Measurements from ENCODE around the gene RFX2.
A peak's percentile ranks its signal among the peaks of the same experiment; 100 is the strongest.
"Not testable (repeated sequence)": the region's sequence is repeated elsewhere in the genome, so short reads cannot be mapped to it uniquely, and the experiment has no call there.

The RFX2 gene

DNA sequence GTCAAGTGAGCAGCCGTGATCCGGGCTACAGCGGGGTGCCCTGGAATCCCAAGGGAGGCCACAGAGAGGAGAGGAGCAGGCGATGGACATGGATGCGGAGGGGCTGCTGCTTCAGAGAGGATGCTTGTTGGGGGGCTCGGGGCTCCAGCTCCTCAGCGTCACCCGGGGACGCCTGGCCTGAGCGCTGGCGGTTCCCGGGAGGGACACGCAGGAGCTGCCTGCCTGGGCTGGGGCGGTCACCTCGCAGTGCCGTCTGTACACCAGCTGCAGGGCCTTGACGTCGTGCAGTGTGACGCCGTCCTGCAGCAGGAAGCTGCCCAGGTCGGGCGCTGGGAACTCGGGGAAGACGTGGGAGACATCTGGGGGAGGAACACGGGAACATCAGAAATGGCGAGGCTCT is 102.4 kb downstream of the RFX2 start:
- DNase-seq: no peak

DNA sequence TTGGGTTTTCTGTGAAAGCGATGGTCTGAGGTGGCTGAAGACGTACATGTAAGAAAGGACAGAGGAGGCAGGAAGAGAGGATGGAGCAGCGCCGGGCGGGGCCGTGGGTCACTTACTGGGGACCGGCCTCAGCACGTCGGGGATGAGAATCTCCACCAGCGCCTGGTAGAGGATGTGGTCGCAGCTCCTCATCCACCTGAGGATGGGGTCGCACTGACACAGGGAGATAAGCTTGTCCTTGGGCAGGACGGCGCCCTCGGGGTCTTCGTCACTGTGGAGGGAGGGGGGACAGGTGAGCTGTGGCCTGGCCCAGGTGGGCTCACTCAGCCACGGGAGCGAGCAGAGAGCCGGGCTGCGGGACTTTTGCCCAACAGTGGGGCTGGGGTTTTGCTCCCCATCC is 103.4 kb downstream of the RFX2 start:
- DNase-seq: no peak

DNA sequence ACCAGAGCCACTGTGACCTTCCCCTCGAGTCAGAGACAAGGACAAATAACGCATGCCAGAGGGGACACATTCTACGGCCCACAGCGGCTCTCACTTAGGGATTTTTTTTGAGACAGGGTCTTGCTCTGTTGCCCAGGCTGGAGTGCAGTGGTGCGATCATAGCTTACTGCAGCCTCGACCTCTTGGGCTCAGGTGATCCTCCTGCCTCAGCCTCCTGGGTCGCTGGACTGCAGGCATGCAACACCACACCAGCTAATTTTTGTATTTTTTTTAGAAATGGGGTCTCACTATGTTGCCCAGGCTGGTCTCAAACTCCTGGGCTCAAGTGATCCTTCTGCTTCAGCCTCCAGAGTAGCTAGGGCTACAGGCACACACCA is 104.2 kb downstream of the RFX2 start:
- DNase-seq: not testable (repeated sequence)

GRCh38 chr19:6005321-6006069 is 104.8 kb downstream of the RFX2 start:
- no peak for DNase-seq

- no peak for DNase-seq
Observed at GRCh38 chr19:6003976-6004375, 106.3 kb downstream of the RFX2 start.

DNA sequence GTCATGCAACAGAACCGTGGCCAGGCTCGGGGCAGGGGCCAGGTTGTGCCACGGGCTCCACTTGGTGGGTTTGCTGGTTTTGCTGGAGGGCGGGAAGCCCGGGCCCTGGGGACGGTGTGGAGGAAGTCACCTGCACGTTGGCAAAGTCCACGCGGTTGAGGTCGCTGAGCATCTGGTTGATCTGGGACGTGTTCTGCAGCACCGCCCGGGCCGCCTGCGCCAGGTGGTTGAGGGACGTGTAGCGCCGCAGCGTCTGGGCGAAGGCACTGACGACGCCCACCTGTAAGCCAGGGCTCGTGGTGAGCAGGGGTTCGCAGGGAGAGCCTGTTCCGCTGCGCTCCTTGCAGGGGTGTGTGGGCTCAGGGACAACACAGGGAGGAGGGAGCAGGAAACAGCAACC is 107.7 kb downstream of the RFX2 start:
- DNase-seq: no peak

GRCh38 chr19:6000228-6000847 is 110.0 kb downstream of the RFX2 start:
- no peak for DNase-seq

DNA sequence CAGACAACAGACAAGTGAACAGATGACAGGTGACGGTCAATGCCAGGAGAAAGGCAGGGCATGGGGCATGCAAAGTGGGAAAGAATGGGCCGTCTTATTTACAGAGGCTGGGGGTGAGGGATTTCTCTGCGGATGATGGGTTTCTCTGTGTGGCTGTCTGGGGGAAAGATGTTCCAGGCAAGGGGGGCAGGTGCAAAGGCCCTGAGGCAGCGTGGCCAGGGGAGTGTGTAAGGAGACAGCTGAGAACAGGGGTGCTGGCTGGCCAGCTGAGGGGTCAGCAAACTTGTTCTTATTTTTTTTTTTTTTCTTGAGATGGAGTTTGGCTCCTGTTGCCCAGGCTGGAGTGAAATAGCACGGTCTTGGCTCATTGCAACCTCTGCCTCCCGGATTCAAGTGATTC is 110.6 kb downstream of the RFX2 start:
- no peak for DNase-seq

DNA sequence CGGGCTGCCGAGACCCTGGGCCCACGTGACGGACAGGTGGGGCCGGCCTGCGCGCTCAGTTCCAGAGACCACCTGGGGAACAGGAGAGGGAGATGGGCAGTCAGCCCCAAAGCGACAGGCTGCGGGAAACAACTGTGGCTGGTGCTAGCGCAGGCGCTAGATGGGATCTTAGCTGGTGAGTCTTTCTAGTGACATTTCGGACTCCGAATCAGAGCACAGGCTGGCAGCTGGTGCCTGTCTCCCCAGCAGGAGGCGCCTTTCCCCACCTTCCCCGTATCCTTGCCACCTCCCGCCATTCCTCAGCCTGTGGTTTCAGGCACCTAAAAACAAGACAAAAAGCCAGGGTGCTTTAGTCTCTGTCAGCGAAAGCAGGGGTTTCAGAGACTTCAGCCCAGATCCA is 112.9 kb downstream of the RFX2 start:
- no peak for DNase-seq

GRCh38 chr19:5996623-5997320 is 113.5 kb downstream of the RFX2 start:
- DNase-seq: no peak

DNA sequence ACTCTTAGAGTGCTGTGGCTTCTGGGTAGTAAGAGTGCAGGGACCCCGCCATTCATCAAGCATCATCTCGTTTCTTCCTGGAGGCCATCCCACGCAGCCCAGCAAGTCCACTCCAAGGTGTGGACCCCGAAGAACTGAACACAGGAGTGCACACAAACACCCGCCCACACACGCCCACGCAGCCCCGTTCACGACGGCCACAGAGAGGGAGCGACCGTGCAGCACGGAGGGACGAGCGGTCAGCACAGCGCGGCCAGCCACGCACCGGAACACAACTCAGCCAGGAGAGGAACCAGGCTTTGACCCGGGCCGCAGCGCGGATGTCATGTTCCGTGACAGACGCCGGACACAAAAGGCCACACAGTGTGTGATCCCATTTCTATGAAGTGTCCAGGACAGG is 114.2 kb downstream of the RFX2 start:
- no peak for DNase-seq

GRCh38 chr19:5995606-5996005 is 114.7 kb downstream of the RFX2 start:
- DNase-seq: no peak

- no peak for DNase-seq
Observed at GRCh38 chr19:5994405-5995165, 115.7 kb downstream of the RFX2 start.

- DNase-seq: no peak
Observed at GRCh38 chr19:5993648-5994358, 116.5 kb downstream of the RFX2 start.

- DNase-seq: no peak
Observed at GRCh38 chr19:5993201-5993600, 117.1 kb downstream of the RFX2 start.

DNA sequence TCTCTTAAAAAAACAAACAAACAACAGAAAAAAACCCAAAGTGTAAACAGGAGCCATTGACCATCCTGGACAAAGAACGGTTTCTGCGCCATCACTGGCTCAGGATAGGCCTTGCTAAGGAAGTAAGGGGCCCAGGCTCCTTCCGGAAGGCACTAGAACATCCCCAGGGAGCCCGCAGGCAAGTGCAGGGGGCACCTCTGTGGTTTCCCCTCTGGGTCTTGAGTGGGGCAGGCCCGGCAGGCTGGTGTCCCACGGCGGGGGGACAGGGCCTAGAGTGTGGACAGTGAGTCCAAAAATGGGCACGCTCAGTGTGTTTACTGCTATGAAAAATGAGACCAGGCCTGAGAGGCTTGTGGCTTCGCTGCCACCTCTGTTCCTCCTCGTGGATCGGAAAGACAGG is 117.5 kb downstream of the RFX2 start:
- no peak for DNase-seq

- DNase-seq: no peak
Observed at GRCh38 chr19:5991244-5991838, 119.0 kb downstream of the RFX2 start.

DNA sequence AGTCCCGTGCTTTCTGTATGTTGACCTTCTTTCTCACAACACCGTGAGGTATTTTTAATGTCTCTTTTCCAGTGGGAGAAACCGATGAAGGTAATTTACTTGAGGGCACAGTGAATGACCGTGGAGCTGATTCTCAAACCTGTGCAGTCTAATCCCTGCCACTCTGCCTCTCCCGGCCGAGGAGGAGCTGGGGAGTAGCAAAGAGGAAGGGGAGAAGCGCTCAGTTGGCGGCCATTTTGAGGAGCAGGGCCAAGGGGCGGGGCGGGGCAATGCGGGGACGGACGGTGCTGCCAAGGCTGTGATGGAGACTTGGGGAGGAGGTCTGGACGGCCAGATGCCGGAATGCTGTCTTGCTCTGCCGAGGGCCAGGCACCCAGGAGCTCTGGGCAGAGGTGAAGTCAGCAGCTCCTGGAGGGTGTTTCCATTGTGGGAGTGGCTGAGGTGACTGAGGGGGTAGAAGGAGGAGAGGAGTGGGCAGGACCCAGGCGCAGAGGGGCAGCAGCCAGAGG is 120.0 kb downstream of the RFX2 start:
- peak; percentile 56 for DNase-seq

DNA sequence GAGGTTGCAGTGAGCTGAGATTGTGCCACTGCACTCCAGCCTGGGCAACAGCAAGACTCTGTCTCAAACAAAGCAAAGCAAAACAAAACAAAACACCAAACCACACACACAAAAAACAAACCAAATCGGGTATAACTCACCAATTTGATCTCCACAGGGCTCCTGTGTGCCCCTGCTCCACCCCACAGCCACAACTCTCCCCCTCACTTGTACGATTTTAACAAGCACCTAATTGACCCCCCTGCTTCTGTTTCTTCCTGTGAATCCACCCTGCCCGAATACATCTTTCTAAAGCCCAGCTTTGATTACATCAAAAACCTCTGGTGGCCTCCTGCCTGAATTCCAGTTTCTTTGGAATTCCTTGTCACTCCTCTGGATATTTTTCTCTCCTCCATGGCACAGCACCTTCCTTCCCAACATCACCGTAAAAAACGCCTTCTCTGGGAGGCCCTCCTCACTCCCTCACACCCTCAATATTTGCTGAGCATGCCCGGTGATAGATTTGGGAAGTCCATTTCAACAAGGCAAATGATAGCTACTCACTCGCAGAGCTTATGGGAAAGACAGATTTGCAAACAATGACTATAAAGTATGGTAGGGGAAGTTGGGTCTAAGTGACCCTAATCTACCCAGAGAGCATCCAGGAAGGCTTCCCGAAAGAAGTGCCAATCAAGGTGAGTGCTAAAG is 120.8 kb downstream of the RFX2 start:
- no peak for DNase-seq

DNA sequence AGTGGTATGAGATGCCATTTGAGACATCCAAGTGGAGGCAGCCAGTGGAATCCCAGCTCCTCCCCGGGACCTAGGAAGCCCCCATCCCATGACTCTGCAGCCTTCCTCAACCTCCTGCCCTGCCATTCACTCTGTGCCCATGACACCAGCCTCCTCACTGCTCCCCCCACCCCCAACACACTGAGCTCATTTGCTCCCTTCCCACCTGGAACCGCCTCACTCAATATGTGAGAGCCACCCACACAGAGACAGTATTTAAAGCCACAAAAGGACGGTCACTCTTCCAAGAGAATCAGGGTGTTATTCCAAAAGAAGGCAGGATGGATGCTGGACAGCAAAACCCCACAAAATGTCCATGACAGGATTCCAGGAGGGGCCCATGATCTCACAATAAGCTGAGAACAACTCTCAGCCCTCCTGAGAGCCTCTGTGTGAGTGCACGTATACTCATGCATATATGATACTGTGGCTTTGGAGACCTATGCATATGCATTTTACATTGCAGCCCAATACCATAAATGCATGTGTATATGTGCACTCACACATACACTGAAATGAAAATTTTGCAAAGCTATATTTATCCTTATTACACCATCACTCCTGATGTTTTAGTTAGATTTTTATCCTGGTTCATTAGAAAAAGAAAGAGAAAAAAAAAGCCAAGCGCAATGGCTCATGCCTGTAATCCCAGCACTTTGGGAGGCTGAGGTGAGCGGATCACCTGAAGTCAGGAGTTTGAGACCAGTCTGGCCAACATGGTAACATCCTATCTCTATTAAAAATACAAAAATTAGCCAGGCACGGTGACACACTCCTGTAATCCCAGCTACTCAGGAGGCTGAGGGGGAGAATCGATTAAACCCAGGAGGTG is 121.5 kb downstream of the RFX2 start:
- DNase-seq: no peak
